GM12892 (cell line): ENCODE results near the gene MAGEF1.

Source experiments
- POLR2A ChIP-seq: IDR thresholded peaks from 2 replicates; pipeline ENCODE4 v1.6.1; 2011; ENCODE audit warnings: low read depth, low read length, control low read depth
- POLR2AphosphoS5 ChIP-seq: IDR thresholded peaks from 2 replicates; pipeline ENCODE4 v1.6.1; 2011; ENCODE audit warnings: low read depth, low read length, control low read depth
- TAF1 ChIP-seq: IDR thresholded peaks from 2 replicates; pipeline ENCODE4 v1.6.1; 2011; ENCODE audit warnings: low read depth, mild to moderate bottlenecking, control low read depth, low read length, borderline replicate concordance

GRCh38 chr3:184713521-184713920 lies 1.7 kb upstream of the MAGEF1 start:
- no peak for TF ChIP-seq POLR2A
- no peak for TF ChIP-seq POLR2AphosphoS5
- no peak for TF ChIP-seq TAF1
